GM19372 (cell line): ENCODE results near the gene MCRIP1.

Source experiments
- ATAC-seq: cut with Tn5 transposase; IDR thresholded peaks from one replicate; pipeline ENCODE4 v1.9.1; 2021; ENCODE audit warnings: mild to moderate bottlenecking, low read depth, moderate library complexity; ENCODE audit not compliant: unreplicated experiment

Gene MCRIP1

DNA sequence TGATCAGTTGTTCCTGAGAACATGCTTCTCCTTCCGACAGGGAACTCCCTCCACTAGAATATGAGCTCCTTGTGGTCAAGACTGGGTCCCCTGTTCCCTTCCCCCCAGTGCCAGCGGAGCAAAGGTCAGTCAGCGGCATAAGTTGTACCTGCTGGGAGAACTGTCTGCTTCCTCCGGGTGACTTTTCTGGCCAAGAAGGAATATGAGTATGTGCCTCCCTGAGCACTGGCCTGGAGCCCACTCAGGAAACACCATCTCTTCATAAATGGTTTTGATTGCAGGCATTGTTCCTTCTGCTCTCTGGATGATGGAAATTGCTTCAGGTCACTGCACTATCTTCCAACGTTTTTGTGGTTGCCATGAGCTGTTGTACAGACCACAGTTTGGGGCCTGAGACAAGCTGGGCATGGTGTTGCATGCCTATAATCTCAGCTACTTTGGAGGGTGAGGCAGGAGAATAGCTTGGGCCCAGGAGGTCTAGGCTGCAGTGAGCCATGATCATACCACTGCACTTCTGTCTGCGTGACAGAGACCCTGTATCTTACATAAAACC is 30.1 kb upstream of the MCRIP1 start:
- no peak for ATAC-seq

DNA sequence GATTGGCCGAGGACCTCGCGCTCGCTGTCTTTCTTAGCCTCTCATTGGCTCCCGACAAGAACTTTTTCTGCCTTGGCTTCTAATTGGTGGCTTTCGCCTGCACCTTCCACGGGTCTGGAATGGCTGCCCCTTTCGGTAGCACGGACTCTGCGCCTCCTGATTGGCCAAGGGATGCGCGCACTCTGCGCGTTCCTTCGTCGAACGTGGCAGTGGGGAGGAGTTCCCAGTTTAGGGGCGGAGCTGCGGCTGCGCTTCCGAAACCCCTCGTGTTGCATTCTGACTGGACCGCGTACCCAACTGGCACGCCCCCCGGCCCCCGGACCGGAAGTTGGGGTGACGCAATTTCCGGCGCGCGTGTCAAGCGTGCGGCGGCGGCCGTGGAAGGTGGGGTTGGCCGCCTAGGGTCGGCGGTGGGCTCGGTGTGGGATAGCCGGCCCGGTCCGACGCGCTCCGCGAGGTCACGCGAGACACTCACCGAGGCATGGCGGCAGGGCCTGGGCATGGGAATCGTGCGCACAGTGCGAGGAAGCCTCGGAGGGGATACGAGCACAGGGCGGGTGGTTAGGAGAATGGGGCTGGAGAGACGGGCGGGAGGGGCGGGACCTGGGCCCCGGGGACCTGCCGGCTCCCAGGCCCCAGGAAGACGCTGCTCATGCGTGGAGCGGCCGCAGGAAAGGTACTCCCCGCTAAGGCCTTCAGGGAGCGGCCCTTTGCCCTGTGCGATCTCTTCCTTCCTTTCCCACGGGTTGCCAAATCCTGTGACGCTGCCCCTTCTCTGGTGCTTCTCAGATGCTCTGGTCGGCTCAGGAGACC is 27.9 kb upstream of the MCRIP1 start:
- ATAC-seq = peak; percentile 71

DNA sequence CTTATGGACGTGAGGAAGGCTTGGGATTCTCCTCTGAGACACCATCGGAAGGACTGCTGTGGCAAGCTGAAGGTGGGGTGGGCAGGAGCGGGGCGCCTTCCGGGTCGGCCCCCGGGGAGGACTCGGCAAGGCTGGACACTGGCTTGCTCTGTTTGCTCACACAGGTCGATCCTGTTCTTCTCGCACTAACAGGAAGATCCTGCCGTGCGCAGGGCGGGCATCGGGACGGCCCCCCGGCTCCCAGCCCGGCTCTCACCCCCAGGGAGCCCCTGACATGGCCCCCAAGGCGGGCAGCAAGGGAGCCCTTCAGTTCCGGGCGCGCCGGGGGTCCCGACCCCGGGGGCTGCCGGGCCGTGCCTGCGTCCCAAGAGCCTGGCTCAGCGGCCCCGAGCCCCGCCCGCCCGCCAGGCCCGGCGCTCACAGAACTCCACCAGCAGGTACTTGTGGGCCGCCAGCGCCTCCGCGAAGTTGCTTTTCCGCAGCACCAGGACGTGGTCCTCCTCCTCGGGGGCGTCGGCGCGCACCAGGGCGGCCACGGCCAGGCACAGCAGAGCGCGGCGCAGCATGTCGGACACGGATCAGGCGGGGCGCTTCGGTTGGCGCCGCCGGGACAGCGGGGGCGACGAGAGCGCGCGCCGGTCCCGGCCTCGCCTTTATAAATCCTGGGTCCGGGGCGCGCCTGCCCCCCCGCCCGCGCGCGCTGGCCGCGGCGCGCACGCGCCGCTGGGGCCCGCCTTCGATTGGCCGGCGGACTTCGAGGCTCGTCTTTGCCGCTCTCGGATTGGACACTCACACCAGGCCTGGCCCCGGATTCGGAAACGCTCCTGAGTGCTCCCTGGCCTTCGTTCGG is 27.0 kb upstream of the MCRIP1 start, which contains the start of gene P4HB:
TSS of gene P4HB (minus strand) at position 630 of the 850 bp plus-strand sequence. CDS start at position 566, 64 bp downstream.
- ATAC-seq = peak; percentile 76

DNA sequence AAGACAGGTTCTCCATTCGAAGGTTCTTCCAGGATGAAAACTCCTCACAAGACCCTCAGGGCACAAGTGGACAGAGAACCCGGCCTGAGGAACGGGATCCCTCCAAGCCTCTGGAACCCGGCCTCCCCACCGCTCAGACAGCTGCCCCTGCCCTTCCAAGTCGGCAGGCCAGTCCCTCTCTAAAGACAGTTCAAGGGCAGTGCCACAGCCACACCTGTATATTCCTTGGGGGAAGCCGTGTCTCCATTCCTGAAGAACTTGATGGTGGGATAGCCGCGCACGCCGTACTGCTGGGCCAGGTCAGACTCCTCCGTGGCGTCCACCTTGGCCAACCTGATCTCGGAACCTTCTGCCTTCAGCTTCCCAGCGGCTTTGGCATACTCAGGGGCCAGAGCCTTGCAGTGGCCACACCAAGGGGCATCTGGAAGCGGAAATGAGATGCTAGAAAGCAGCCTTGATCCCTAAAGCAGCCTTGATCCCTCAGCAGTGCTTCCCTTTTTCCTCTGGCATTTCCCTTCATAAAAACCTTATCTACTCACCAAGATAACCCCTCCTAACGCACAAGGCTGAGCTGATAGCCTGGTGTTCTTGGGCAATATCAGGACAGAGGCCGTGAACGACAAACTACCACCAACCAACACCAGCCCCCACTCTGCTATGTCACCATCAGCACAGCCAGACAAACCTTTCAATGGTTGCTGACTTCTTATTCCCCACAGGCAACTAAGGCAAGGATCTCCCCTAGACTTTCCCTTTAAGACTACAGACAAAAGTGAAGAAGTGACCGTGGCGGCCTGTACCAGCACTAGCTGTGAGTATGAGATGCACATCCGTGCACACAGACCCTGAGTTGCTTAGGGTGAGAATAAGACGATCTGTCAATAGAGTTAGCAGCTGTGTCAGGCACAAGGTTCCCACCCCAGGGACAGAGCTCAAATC is 26.1 kb upstream of the MCRIP1 start:
- ATAC-seq = no peak

DNA sequence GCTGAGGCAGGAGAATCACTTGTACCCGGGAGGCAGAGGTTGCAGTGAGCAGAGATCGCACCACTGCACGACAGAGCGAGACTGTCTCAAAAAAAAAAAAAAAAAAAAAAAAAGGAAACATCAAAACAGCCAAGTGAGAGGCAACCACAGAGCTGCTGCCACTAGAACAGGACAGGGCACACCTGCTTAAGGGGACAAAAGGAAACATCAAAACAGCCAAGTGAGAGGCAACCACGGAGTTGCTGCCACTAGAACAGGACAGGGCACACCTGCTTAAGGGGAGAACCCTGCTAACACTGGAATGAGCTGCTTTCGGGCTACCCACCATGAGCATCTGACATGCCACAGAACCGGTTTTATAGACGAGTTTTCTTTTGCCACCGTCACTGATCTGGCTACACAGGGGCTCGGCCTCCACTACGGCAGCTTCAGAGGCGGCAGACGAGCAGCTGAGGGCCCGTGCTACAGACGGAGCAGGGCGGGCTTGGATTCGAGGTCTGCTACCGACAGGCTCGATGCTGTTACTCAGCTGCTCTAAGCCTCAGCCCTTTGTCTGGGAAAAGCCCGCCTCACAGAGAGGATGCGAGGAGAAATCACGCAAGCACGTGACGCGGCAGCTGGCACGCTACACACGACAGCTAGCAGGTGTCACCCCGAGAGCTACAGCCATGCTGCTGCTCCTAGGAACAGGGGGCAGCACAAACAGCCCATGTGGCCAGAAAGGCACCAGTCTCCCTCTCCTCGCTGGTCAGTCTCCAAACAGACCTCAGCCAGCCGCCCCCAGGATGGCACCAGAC is 25.3 kb upstream of the MCRIP1 start:
- ATAC-seq = no peak

DNA sequence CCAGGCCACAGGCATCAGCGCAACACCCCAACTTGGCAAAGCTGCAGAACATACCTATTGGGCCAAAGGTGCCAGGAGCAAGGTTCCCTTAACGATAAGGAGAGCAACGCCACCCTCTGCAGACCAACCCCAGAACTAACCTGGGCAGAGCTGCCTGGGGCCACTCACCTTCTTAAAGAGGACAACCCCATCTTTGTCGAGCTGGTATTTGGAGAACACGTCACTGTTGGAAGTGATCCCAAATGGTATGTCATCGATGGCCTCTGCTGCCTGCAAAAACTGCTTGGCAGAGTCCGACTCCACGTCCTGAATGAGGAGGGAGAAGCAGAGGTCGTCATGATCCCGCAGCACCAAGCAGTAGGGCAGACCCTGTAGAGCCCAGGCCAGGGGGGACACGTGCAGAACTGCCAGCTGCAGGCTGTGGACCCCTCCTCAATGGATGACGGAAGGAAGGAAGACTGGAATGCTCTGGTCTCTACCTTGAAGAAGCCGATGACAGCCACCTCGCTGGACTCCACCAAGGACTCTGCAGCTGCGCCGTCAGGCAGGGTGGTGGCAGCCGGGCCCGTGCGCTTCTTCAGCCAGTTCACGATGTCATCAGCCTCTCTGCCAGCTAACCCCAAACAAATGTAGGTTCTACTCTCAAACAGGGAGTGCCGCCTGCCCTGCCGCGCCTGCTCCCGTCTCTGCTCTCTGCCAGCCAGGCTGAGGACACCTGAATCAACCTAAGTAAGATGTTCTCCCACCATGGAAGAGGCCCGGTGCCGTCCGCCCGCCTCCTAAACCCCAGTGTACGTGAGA is 22.1 kb upstream of the MCRIP1 start:
- no peak for ATAC-seq

DNA sequence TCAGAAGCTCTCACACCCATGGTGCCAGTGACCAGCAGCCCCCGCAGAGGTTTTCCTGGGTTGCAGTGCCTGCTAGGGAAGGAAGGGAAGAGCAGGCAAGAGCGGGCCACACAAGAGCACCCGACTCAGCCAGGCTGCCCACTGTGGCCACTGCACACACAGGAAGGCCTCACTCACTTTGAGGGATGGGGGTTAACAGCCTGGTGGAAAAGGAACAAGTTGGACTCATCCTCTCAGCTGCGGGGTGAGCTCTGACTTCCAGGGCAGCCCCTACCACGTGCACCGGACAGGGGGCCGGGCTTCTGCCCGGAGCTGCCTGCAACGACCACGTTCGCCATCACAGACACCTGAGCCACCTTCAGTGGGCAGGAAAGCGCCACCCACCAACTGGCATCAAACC is 19.1 kb upstream of the MCRIP1 start:
- no peak for ATAC-seq

DNA sequence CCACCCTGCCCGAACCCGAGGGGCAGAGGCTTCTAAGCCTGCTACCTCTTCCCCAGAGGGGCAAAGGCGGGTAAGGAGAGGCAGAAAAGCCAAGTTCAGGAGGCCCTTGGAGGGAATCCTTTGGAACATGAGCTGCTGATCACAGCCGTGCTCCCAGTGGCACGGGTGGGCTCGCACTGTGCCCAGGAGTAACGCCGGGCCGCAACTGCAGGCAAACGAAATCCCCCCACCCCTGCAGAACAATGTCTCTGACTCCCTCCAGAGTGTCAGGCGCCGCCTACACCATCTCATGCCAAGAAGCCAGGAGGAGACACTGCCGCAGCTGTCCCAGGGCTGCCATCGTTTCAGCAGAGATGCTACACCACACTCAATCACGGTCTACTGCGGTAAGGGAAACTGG is 18.3 kb upstream of the MCRIP1 start:
- no peak for ATAC-seq

DNA sequence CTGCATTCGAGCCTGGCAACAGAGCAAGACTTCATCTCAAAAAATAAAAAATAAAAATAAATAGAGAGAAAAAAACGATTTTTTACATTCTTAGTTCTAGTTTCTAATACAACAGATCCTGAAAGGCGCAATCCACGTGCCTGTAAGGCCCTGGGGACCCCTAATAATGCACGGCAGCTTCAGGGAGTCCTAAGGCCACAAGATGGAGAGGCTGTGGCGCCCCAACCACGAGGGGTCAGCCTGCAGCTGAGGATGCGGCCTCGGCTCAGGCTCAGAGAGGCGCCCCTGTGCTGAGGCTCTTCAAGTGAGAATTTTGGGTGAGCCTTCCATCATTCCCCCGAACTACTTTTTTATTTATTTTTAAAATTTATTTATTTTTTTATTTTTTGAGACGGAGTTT is 16.4 kb upstream of the MCRIP1 start:
- ATAC-seq = no peak

DNA sequence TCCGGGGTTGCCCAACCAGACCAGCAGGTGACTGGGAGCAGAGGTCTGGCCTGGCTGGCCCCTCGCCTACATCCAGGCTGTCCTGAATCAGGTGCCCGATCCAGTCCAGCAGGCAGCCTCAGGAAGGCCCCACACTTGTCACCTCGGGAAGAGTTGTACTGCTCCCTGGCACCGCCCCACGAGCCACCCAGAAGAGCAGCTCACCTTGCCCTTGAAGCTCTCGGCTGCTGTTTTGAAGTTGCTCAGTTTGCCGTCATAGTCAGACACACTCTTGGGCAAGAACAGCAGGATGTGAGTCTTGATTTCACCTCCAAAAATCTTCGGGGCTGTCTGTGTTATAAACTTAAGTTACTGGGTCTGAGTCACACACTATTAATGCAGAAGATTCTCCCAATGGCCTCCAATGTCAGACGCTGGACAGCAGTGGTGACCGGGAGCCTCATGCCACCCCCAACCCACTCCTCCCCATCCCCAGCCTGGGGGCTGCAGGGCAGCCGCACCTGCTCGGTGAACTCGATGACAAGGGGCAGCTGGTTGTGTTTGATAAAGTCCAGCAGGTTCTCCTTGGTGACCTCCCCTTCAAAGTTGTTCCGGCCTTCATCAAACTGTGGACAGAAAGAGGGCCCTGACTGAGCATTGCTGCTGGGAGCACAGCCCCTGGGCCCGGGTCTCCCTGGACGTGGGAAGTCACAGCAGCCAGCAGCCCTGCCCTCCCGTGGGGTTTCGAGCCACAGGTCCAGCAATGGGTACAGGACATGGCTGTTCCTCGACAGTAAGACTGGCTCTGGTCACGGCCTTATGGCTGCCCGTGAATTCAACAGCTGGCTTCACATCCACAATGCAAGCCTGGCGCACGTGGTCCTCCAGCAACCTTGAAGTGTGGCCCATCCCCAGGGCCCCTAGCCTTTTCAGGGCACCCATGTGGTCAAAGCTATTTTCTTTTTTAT is 13.9 kb upstream of the MCRIP1 start:
- no peak for ATAC-seq

DNA sequence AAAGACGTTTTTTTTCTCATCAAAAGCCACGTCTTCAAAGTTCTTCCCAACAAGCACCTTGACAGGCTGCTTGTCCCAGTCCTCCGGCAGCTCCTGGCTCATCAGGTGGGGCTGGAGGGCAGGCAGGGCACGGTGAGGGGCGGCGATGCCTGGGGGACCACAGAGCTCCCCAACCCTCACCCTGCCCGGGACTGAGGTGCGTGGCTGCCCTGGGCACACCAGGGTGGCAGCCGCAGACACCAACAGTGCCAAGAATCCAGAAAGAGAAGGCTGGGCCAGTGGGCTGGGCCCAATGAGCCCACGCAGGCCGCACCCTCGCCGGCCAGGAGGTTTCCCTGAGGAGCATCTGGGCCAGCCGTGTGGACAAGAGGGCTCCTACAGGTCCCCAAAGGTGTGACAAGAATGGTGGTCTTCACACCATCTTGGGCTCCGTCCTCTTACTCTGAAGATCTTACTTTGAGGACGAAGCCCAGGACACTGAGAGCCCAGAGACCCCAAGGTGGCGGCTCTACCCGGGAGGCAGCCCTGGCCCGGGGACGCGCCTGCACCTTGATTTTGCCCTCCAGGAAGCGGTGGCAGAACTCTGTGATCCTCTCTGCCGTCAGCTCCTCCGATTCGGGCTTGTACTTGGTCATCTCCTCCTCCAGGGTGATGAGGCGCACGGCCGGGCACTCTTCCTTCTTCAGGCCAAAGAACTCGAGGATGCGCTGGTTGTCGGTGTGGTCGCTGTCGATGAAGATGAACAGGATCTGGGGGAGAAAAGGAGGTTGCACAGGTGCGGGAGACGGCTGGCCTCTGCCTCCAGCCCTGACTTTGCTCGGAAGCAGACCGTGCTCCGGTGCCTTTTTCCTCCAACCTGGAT is 13.0 kb upstream of the MCRIP1 start:
- ATAC-seq = no peak

DNA sequence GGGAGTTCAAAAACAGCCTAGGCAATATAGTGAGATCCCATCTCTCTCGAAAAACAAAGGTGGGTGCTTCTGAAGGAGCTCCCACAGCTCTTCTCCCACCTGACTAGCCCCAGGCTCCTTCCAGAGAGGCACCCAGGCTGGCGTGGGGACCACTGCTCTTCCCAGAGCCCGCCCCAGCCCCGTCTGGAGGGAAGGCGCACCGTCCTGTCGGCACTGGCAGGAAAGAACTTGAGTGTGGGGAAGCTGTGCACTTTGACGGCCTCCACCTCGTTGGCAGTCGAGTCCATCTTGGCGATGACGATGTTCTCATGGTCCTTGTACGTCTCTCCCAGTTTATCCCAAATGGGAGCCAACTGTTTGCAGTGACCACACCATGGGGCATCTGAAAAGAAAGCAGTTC is 12.3 kb upstream of the MCRIP1 start:
- no peak for ATAC-seq

DNA sequence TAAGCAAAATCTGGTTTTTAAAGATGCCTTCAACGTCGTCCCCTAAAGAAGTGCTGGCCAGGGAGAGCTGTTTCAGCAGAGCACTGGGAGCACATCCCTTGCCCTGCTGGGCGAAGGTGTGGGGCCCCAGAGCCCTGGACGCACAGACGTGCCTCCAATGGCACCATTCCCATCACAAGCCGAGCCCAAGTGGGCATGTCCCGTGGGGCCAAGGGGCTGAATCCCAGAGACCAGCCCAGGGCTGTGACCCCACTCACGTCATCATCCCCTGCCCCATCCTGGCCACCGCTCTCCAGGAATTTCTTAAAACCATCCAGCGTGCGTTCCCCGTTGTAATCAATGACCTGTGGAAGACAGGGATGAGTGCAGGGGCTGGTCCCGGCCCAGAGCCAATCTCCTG is 11.8 kb upstream of the MCRIP1 start:
- no peak for ATAC-seq

DNA sequence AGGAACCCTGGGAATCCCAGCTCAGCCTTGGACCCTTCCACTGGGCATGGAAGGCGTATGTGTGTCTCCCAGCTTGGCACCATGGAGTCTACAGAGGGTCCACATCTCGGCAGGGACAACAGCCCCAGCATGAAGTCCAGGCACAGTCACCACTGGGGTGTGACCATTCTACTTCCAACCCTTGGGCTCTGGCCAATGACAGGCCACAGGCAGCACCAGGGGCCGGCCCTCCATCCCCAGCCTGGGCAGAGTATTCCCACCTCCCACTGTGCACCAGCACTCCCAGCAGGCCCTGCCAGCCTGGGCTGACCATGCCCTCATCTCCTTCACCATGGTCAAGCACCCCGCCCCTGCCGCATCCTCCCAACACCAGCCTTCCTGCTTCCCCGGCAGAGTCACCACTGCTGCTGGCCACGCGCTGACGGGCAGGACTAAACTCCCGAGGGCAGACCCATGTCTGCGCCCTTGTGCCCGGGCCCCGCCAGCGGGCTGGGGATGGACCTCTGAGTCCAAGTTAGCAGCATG is 11.3 kb upstream of the MCRIP1 start:
- ATAC-seq = no peak

DNA sequence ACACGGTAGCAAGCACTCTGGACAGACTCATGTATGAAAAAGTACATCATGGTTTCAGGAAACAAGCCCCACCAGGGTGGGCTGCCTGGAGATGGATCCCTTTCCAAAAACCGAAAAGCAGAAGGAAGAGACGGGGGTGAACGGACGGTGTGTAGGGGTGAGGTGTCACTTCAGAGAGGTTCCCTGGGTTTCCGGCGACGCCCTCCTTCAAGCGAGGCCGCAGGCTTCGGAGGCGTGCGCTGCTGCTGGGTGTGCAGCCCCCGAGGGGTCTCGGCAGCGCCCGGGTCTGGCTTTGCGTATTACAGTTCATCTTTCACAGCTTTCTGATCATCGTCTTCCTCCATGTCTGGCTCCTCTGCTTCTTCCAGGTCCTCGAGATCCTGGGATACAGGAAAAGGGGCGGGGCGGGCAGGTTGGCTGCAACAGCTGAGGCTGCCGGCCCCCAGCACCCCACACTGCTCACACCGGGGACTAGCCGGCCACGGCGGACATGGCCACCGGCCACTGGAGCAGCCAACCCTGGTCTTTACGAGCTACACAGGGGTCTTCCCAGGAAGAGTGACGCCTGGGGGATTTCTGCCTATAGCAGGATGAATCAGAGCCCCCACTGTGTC is 10.7 kb upstream of the MCRIP1 start:
- ATAC-seq = no peak
